GM18870 (cell line): Measurements from ENCODE around the gene SETD1A.
"Not testable (repeated sequence)": the region's sequence is repeated elsewhere in the genome, so short reads cannot be mapped to it uniquely, and the experiment has no call there.

Experiments used
- ATAC-seq: cut with Tn5 transposase; IDR thresholded peaks from one replicate; pipeline ENCODE4 v1.9.1; 2021; ENCODE audit warnings: moderate library complexity; ENCODE audit not compliant: unreplicated experiment

The SETD1A gene

DNA sequence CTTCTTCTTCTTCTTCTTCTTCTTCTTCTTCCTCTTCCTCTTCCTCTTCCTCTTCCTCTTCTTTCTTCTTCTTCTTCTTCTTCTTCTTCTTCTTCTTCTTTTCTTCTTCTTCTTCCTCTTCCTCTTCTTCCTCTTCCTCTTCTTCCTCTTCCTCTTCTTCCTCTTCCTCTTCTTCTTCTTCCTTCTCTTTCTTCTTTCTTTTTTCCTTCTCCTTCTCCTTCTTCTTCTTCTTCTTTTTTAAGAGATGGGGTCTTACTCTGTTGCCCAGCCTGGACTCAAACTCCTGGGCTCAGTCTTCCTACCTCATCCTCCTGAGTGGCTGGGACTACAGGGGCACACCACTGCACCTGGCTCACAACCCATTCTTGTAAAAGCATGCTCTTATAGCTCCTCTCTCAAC, 55.7 kb downstream of the SETD1A start:
- not testable (repeated sequence) for ATAC-seq

DNA sequence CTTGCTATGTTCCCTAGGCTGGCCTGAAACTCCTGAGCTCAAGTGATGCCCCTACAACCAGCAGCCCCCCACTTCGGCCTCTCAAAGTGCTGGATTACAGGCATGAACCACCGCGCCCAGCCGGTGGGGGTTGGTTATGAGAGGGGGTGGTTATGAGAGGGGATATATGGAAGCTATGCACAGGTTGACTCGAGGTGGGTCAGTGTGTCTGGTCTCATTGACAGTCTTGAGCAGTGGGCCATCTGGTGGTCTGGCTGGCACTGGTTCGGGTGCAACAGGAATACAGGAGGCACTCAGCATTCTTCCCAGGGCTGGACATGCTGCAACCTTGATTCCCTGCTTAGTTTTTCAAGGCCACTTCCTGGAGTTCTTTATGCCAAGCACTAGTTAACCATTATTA, 58.5 kb downstream of the SETD1A start:
- ATAC-seq, result no peak

GRCh38 chr16:31017756-31018155, 60.2 kb downstream of the SETD1A start:
- ATAC-seq, result not testable (repeated sequence)

DNA sequence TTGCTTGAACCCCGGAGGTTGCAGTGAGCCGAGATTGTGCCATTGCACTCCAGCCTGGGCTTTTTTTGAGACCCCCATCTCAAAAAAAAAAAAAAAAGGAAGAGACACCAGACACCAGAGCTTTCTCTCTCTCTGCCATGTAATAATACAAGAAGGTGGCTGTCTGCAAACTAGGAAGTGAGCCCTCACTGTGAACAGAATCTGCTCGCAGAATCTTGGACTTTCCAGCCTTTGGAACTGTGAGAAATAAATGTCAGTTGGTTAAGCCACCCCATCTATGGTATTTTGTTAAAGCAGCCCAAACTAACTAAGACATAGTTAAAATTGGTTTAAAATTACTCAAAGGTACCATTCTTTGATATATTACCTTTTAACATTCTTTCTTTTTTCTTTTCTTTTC, 63.0 kb downstream of the SETD1A start:
- ATAC-seq, result no peak

DNA sequence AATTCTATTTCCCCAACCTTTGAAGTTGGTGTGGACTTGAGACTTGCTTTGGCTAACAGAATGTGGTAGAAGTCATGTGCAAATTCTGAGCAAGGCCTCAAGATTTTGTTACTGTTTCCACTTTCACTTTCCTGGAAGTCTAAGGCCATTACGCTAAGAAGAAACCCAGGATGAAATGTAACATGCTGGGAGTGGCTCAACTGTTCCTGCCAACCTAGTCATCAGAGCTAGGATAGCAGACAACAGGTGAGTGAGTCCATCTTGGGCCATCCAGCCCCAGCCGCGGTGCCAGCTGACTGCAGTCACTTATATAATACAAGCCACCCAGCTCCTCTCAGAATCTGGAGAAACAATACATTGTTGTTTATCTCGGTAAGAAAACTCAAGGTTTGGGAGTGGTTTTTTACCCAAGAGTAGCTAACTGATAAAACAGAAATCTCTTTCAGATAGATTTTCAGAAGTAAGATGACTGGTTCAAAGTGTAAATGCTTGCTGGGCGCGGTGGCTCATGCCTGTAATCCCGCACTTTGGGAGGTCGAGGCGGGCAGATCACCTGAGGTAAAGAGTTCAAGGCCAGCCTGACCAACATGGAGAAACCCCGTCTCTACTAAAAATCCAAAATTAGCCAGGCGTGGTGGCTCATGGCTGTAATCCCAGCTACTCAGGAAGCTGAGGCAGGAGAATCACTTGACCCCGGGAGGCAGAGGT, 65.1 kb downstream of the SETD1A start:
- no peak for ATAC-seq

DNA sequence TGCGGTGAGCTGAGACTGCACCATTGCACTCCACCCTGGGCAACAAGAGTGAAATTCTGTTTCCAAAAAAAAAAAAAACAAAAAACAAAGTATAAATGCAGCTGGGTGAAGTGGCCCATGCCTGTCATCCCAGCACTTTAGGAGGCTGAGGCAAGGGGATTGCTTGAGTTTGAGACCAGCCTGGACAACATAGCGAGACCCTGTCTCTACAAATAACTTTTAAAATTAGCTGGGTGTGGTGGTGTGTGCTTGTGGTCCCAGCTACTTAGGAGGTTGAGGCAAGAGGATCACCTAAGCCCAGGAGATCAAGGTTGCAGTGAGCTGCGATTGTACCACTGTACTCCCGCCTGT, 65.7 kb downstream of the SETD1A start:
- ATAC-seq, result no peak

DNA sequence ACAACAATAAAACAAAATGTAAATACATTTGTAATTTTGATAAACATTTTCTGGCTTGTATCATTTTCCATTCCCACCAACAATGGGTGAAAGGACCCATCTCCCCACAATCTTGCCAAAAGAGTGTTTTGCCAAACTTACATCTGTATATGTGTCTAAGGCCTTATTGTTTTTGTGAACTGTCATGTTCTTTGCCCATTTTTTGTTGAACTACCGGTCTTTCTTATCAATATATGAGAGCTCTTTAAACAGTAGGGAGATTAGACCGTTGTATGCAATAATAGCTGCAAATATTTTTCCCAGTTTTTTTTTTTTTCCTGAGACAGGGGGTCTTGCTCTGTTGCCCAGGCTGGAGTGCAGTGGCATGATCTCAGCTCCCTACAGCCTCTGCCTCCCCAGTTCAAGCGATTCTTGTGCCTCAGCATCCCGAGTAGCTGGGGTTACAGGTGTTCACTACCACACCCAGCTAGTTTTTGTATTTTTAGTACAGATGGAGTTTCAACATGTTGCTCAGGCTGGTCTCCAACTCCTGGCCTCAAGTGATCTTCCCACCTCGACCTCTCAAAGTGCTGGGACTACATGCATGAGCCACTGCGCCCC, 66.2 kb downstream of the SETD1A start:
- no peak for ATAC-seq

DNA sequence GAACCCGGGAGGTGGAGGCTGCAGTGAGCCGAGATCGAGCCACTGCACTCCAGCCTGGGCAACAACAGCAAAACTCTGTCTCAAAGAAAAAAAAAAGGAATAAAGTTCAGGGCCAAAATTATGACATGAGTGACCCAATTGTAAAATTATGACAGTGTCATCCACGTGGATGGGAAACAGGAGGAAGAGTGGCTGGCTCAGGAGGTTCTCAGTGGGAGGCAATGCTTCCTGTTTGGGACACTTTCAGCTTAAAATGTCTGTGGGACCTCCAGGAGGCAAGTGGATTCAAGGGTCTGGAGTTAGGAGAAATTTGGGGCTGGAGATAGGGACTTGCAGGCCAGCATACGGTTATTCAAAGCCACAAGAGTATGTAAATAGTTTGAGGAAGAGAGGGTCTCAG, 67.8 kb downstream of the SETD1A start:
- ATAC-seq, result no peak

- no peak for ATAC-seq
Observed at GRCh38 chr16:31029272-31029671, 71.7 kb downstream of the SETD1A start.

DNA sequence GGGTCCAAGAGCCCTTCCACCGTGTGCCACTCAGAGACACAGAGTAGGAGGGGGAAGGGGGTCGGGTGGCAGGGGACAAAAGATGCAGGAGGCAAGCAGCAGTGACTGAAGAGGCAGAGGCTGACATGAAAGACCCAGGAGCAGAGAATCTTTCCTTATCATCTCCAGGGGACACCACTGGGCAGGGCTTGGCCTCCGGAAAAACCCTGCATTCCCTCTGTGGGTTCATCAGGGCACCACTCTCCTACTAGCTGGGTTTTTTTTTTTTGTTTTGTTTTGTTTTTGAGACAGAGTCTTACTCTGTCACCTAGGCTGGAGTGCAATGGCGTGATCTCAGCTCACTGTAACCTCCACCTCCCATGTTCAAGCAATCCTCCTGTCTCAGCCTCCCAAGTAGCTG, 73.7 kb downstream of the SETD1A start:
- no peak for ATAC-seq

- peak; percentile 74 for ATAC-seq
Observed at GRCh38 chr16:31032736-31033708, 75.5 kb downstream of the SETD1A start, which contains the start of gene STX4. Gene STX4 (plus strand): TSS chr16:31033558. CDS start chr16:31033806, 248 bp downstream.

DNA sequence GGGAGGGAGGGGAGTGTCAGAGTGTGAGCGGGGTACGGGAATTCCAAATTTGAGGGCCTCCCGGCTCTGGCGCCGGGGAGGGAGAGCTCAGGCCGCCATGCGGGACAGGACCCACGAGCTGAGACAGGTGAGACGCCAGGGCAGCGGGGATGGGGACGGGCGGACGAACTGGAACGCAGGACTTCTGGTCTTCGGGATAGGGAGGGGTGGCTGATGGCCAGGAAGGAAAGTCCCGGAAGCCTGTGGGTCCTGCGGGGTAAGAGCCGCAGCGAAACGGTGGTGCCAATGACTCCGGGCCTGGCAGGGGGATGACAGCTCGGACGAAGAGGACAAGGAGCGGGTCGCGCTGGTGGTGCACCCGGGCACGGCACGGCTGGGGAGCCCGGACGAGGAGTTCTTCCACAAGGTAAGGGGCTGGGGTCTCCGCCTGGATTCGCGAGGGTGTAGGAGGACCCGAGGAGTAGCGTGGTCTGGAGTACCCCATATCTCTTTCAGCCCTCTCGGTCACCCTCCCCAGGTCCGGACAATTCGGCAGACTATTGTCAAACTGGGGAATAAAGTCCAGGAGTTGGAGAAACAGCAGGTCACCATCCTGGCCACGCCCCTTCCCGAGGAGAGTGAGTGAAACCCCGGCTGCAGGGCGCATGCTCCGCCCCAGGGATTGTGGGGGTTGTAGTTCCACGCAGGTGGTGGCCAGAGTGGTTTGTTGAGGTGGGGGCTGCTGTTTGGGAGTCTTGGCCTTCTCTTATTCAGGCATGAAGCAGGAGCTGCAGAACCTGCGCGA, 76.3 kb downstream of the SETD1A start:
- peak; percentile 33 for ATAC-seq
